ENCODE data around the gene UMAD1.

Gene UMAD1

GRCh38 chr7:7750571-7751242 is 110.2 kb downstream of the UMAD1 start:
- no peak for TF ChIP-seq CTCF (IDR thresholded peaks at IDR 0.05; ENCODE audit: low read depth, low read length, missing control alignments)
- H3K27me3 ChIP-seq (replicated peaks) = no peaks in the 10 kb centered on the region
- no peak overlapping the region for H3K27ac ChIP-seq
- no peak overlapping the region for H3K4me3 ChIP-seq (ENCODE audit: low read depth, low read length)
- no peaks in the 10 kb centered on the region for H3K36me3 ChIP-seq (replicated peaks)
- no peak for DNase-seq
- in situ Hi-C loops (cut with HindIII; ENCODE audit: low pct_ligation_motif_present, low sequenced_read_pairs) = no loop called here

- Histone ChIP-seq H3K36me3 (replicated peaks) (no peaks in the 10 kb centered on the region), H3K27ac (no peak overlapping the region), H3K27me3 (replicated peaks) (no peaks in the 10 kb centered on the region), H3K4me3 (ENCODE audit: low read depth, low read length) (no peak overlapping the region)
- TF ChIP-seq CTCF (IDR thresholded peaks at IDR 0.05; ENCODE audit: low read depth, low read length, missing control alignments) = no peak
- no peak for DNase-seq
- in situ Hi-C loops (cut with HindIII; ENCODE audit: low pct_ligation_motif_present, low sequenced_read_pairs) = no loop called here
Observed at GRCh38 chr7:7751243-7752092, 110.9 kb downstream of the UMAD1 start.

- Histone ChIP-seq H3K27ac (no peak overlapping the region), H3K27me3 (replicated peaks) (no peaks in the 10 kb centered on the region), H3K36me3 (replicated peaks) (no peaks in the 10 kb centered on the region), H3K4me3 (ENCODE audit: low read depth, low read length) (no peak overlapping the region)
- TF ChIP-seq CTCF (IDR thresholded peaks at IDR 0.05; ENCODE audit: low read depth, low read length, missing control alignments) = no peak
- in situ Hi-C loops (cut with HindIII; ENCODE audit: low pct_ligation_motif_present, low sequenced_read_pairs) = no loop called here
- no peak for DNase-seq
Observed at GRCh38 chr7:7756577-7756976, 116.0 kb downstream of the UMAD1 start.

GRCh38 chr7:7757576-7757975 is 117.0 kb downstream of the UMAD1 start:
- no peak for DNase-seq
- H3K27ac ChIP-seq = no peak overlapping the region
- H3K4me3 ChIP-seq (ENCODE audit: low read depth, low read length) = no peak overlapping the region
- no peaks in the 10 kb centered on the region for H3K27me3 ChIP-seq (replicated peaks)
- no peak for TF ChIP-seq CTCF (IDR thresholded peaks at IDR 0.05; ENCODE audit: low read depth, low read length, missing control alignments)
- in situ Hi-C loops (cut with HindIII; ENCODE audit: low pct_ligation_motif_present, low sequenced_read_pairs) = no loop called here
- H3K36me3 ChIP-seq (replicated peaks) = no peaks in the 10 kb centered on the region

GRCh38 chr7:7761340-7761973 is 120.9 kb downstream of the UMAD1 start:
- H3K27ac ChIP-seq = no peak overlapping the region
- H3K4me3 ChIP-seq (ENCODE audit: low read depth, low read length) = peak overlapping the region; percentile 50
- H3K36me3 ChIP-seq (replicated peaks) = no peaks in the 10 kb centered on the region
- no peak for DNase-seq
- peak; percentile 12 for TF ChIP-seq CTCF (IDR thresholded peaks at IDR 0.05; ENCODE audit: low read depth, low read length, missing control alignments)
- in situ Hi-C loops (cut with HindIII; ENCODE audit: low pct_ligation_motif_present, low sequenced_read_pairs) = no loop called here
- H3K27me3 ChIP-seq (replicated peaks) = no peaks in the 10 kb centered on the region
